Pancreas (tissue), 10 donors: ENCODE measurements around the gene CRELD1. TPM values are rescaled to one million over a fixed set of nuclear protein-coding genes. Genes with fewer than 3 reads are reported as not detected.

ENCODE experiments used
- ATAC-seq, 4 donors: fragments of 200-7000 bp; cut with Tn5 transposase; one replicate each; pipeline versions ENCODE4 v1.8.0 to v1.9.1; 2020; ENCODE audit warnings: mild to moderate bottlenecking in 4 of 4, moderate library complexity in 4 of 4
- DNase-seq, 6 donors: peaks; one replicate each; pipeline ENCODE4 v3.0.0-alpha.2; 2020
- FAIRE-seq: peaks from 2 replicates; lab custom pipeline; 2012; peaks lifted over from hg19 to GRCh38; lab: Jason Lieb, UNC
- H3K27ac ChIP-seq, 4 donors: fragments of 200-600 bp; sonication (generic); 1 replicate in 3 of 4; 2 replicates in 1 of 4; pipeline versions ENCODE4 v1.5.0 to v1.8.0; 2020
- H3K27me3 ChIP-seq, 4 donors: fragments of 200-600 bp; one replicate each; pipeline ENCODE4 v1.8.0; 2021
- H3K36me3 ChIP-seq, 3 donors: fragments of 200-600 bp; sonication (generic) in 1 of 3; one replicate each; pipeline versions ENCODE4 v1.5.0 to v1.8.0; 2020 to 2021
- H3K4me1 ChIP-seq, 3 donors: fragments of 200-600 bp; one replicate each; pipeline ENCODE4 v1.8.0; 2021
- H3K4me3 ChIP-seq, 4 donors: fragments of 200-600 bp; sonication (generic) in 2 of 4; one replicate each; pipeline versions ENCODE4 v1.5.0 to v1.8.0; 2020 to 2021
- H3K9me3 ChIP-seq, 4 donors: fragments of 200-600 bp; one replicate each; pipeline ENCODE4 v1.8.0; 2021
- WGBS, 2 donors: extraction: QIAGEN DNeasy Blood & Tissue Kit; methylation state at CpG; one replicate each; pipeline ENCODE4 v1.1.7; 2013; 5-methylcytosine and 5-hydroxymethylcytosine counted together
- intact Hi-C, 3 donors: fragments of 100-400 bp; cut with DNase I; formaldehyde crosslinking; loops; one replicate each; pipeline versions ENCODE4 v1.11.1 to v1.14.2; 2022
- polyA plus RNA-seq, 2 donors: library from polyadenylated mRNA; stranded (reverse); fragments of 200-250 nt; gene quantifications; one replicate each; pipeline ENCODE4 v1.2.3, GENCODE V29; 2013
- total RNA-seq, 6 donors: library from RNA; stranded (reverse); fragmentation: NEBNext Ultra II Directional in 4 of 6; extraction: Animal tissue kit (Norgen Biotek cat#: 25700) in 4 of 6; gene quantifications; one replicate each; pipeline versions ENCODE4 v1.2.1 to v1.2.4, GENCODE V29; 2021 to 2023
- TF ChIP-seq, protein P1 (sequence below), 4 donors: fragments of 200-600 bp; sonication (generic) in 3 of 4; IDR thresholded peaks; one replicate each; pipeline versions ENCODE4 v1.5.0 to v1.8.0; 2021; ENCODE audit warnings: antibody characterized with exemption in 4 of 4
- donor health status: healthy with polysubstance abuse.
- donor health status: DM: no; HTN: no; CAD: no; lungs with moderate emphysema.
- donor health status: DM: no; HTN: no; CAD: no.
- donor health status: control.
- donor health status: control.
- donor health status: Bipolar disorder and iron deficiency.
- donor health status: DM: yes; HTN: yes; CAD: no.
- donor health status: DM: no; HTN: no; CAD: no.
- donor health status: DM: no; HTN: no; CAD: no.
- donor health status: DM: yes; HTN: yes; CAD: no.

The CRELD1 gene
- total and polyA plus RNA-seq, 8 donors, result 11.3 to 45.9 (median 13.9) TPM

DNA sequence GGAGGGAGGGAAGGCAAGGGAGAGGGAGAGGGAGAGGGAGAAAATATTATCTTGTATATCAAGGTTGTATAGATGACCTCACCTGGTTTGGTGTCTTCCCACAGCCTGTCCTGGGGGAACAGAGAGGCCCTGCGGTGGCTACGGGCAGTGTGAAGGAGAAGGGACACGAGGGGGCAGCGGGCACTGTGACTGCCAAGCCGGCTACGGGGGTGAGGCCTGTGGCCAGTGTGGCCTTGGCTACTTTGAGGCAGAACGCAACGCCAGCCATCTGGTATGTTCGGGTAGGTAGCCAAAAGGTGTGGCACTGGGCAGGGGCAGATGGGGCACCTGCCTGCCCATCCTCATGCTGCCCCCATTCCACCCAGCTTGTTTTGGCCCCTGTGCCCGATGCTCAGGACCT is 7.1 kb downstream of the CRELD1 start:
- intact Hi-C loops, result loop anchor here in 1 of 3 donors (10.0 kb wide), 1 partner anchor 284 kb away; no protein-coding TSS in a partner anchor
- Histone ChIP-seq H3K4me3 (no peak overlapping the region), H3K9me3 (no peaks in the 10 kb centered on the region), H3K27ac (no peak overlapping the region), H3K27me3 (no peaks in the 10 kb centered on the region), H3K36me3 (no peaks in the 10 kb centered on the region), H3K4me1 (peaks cover 0 to 9% (median 0%) of the 10 kb centered on the region in 3 donors)
- FAIRE-seq (no peak), DNase-seq (no peak), ATAC-seq (no peak)
- TF ChIP-seq, protein P1, sequence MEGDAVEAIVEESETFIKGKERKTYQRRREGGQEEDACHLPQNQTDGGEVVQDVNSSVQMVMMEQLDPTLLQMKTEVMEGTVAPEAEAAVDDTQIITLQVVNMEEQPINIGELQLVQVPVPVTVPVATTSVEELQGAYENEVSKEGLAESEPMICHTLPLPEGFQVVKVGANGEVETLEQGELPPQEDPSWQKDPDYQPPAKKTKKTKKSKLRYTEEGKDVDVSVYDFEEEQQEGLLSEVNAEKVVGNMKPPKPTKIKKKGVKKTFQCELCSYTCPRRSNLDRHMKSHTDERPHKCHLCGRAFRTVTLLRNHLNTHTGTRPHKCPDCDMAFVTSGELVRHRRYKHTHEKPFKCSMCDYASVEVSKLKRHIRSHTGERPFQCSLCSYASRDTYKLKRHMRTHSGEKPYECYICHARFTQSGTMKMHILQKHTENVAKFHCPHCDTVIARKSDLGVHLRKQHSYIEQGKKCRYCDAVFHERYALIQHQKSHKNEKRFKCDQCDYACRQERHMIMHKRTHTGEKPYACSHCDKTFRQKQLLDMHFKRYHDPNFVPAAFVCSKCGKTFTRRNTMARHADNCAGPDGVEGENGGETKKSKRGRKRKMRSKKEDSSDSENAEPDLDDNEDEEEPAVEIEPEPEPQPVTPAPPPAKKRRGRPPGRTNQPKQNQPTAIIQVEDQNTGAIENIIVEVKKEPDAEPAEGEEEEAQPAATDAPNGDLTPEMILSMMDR (IDR thresholded peaks at IDR 0.05), result no peak
- 92 to 95% methylated on average over 9 to 10 of the region's 10 CpGs for WGBS, 2 donors

DNA sequence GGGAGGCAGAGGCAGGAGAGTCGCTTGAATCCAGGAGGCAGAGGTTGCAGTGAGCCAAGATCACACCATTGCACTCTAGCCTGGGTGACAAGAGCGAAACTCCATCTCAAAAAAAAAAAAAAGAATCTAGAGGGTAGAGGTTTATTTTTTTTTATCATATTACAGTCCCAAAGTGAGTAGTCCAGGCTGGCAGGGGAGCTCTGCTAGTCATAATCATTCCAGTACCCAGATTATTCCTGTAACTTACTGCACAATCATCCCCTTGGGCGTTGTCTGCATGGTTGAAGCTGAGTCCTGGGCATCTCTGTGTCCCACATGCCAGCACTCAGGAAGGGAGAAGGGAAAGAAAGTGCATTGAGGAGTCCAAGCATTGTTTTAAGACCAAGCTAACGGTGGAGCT is 8.5 kb downstream of the CRELD1 start:
- intact Hi-C loops, result loop anchor here in 1 of 3 donors (10.0 kb wide), 1 partner anchor 283 kb away; no protein-coding TSS in a partner anchor
- Histone ChIP-seq H3K4me1 (no peaks in the 10 kb centered on the region), H3K36me3 (no peaks in the 10 kb centered on the region), H3K9me3 (no peaks in the 10 kb centered on the region), H3K27ac (no peak overlapping the region), H3K4me3 (no peak overlapping the region), H3K27me3 (no peaks in the 10 kb centered on the region)
- TF ChIP-seq, protein P1 (IDR thresholded peaks at IDR 0.05), result no peak
- DNase-seq (no peak), ATAC-seq (no peak), FAIRE-seq (no peak)
- 88 to 89% methylated on average over 4 of the region's 4 CpGs for WGBS, 2 donors

DNA sequence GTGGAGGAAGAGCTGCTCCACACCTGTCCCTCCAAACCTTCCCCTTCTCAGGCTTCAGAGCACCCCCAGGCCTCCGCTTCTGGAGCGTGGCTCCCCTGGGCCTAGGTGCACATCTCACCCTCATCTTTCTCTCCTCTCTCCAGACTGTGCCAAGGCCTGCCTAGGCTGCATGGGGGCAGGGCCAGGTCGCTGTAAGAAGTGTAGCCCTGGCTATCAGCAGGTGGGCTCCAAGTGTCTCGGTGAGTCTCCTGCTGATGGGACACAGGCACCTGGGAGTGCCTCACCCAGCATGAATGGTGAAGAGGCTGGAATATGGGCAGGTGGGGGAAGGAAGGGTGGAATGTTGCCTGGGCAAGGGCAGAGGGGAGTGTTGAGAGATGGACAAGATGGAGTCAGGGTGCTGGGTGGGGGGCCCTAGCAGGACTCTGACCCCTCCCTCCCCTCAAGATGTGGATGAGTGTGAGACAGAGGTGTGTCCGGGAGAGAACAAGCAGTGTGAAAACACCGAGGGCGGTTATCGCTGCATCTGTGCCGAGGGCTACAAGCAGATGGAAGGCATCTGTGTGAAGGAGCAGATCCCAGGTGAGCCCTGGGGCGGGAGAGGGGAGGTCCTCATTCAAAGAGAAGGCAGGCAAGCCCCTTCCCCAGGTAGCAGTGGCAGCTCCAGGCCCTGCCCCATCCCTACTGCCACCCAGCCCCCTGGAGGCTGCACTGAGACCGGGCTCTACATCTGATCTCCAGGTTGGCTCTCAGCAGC is 9.5 kb downstream of the CRELD1 start:
- ATAC-seq (no peak), DNase-seq (no peak), FAIRE-seq (no peak)
- Histone ChIP-seq H3K4me3 (no peak overlapping the region), H3K27me3 (no peaks in the 10 kb centered on the region), H3K27ac (no peak overlapping the region), H3K9me3 (no peaks in the 10 kb centered on the region), H3K4me1 (peaks cover 0 to 5% (median 0%) of the 10 kb centered on the region in 3 donors), H3K36me3 (no peaks in the 10 kb centered on the region)
- TF ChIP-seq, protein P1 (IDR thresholded peaks at IDR 0.05), result no peak
- 83 to 94% methylated on average over 10 to 11 of the region's 11 CpGs for WGBS, 2 donors
- intact Hi-C loops, result loop anchor here in 1 of 3 donors (10.0 kb wide), 1 partner anchor 282 kb away; no protein-coding TSS in a partner anchor

DNA sequence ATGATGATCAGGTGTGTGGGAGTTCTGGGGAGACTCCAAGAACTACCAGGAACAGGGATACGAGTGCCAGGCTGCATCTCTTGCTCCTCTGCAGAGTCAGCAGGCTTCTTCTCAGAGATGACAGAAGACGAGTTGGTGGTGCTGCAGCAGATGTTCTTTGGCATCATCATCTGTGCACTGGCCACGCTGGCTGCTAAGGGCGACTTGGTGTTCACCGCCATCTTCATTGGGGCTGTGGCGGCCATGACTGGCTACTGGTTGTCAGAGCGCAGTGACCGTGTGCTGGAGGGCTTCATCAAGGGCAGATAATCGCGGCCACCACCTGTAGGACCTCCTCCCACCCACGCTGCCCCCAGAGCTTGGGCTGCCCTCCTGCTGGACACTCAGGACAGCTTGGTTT is 10.6 kb downstream of the CRELD1 start:
- TF ChIP-seq, protein P1 (IDR thresholded peaks at IDR 0.05), result no peak
- intact Hi-C loops, result loop anchor here in 1 of 3 donors (10.0 kb wide), 1 partner anchor 281 kb away; no protein-coding TSS in a partner anchor
- peaks cover 0 to 8% (median 0%) of the 10 kb centered on the region in 3 donors for H3K36me3 ChIP-seq
- no peaks in the 10 kb centered on the region for H3K9me3 ChIP-seq
- no peak for DNase-seq
- FAIRE-seq, result no peak
- ATAC-seq, result no peak
- peaks cover 0 to 5% (median 0%) of the 10 kb centered on the region in 3 donors for H3K4me1 ChIP-seq
- no peak overlapping the region for H3K4me3 ChIP-seq
- H3K27me3 ChIP-seq, result no peaks in the 10 kb centered on the region
- WGBS, 2 donors, result 88 to 92% methylated on average over 11 of the region's 11 CpGs
- no peak overlapping the region for H3K27ac ChIP-seq

DNA sequence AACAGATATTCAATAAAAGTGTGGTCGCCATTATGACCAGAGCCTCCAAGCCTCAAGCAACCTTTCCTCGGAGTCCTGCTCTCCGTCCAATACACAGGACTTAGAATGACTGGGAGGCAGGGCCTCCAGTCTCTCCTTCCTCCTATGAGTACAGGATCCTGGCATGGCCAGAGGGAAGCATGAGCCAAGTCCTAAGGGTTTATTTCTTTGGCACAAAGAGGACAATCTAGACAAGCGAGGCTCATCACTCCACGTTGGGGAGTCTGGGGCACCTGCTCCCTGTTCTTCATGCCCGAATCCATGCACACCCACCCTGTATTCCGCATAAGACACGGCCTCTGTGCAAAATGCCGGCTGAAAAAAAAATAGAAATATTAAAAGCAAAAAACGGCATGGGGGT is 11.7 kb downstream of the CRELD1 start:
- Histone ChIP-seq H3K4me1 (peaks cover 0 to 5% (median 0%) of the 10 kb centered on the region in 3 donors), H3K27ac (no peak overlapping the region), H3K36me3 (peaks cover 0 to 8% (median 0%) of the 10 kb centered on the region in 3 donors), H3K4me3 (no peak overlapping the region), H3K9me3 (no peaks in the 10 kb centered on the region), H3K27me3 (no peaks in the 10 kb centered on the region)
- no peak for DNase-seq
- intact Hi-C loops, result loop anchor here in 1 of 3 donors (10.0 kb wide), 1 partner anchor 279 kb away; no protein-coding TSS in a partner anchor
- 77 to 89% methylated on average over 10 of the region's 10 CpGs for WGBS, 2 donors
- no peak for ATAC-seq
- FAIRE-seq, result no peak
- TF ChIP-seq, protein P1 (IDR thresholded peaks at IDR 0.05), result no peak
